AG09319 (cell line): ENCODE results near the gene ITSN1.

Experiments used
- DNase-seq: peaks from one replicate; pipeline ENCODE4 v3.0.0-alpha.2; 2010; ENCODE audit warnings: low read depth; ENCODE audit errors: extremely low read depth
- TF ChIP-seq, protein P1 (sequence below): IDR thresholded peaks from 2 replicates; pipeline ENCODE4 v1.5.1; 2011; ENCODE audit warnings: low read depth, mild to moderate bottlenecking, inconsistent platforms, low read length, moderate library complexity

Gene ITSN1

DNA sequence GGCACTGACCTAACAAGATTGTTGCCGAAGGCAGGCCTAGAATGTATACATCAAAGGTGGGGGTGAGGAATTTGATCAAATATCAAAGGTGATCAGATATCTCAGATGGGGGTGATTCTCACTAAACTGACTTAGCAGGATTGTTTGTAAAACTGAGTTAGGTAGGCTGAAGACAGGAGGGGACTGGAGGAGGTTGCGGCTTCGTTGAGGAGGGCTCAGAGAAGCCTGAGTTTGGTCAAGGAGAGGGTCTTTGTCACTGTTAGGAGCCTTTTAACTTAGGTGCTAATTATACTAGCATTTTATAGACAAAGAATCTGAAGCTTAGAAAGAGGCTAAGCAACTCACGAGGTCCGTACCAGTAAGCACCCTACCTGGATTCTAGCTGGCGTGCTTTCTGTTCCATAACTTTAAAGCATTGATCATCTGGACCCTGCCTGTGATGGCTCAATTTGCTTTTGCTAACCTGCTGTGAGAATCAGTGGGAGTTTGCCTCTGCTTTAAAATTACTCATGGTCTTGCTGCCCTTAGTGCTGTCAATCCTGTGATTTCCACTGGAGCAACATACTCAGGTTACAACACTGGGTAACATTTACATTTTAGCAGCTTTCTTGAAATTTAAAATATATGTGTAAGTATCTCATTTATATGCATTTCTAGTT lies 49.8 kb downstream of the ITSN1 start:
- DNase-seq: no peak
- TF ChIP-seq, protein P1, sequence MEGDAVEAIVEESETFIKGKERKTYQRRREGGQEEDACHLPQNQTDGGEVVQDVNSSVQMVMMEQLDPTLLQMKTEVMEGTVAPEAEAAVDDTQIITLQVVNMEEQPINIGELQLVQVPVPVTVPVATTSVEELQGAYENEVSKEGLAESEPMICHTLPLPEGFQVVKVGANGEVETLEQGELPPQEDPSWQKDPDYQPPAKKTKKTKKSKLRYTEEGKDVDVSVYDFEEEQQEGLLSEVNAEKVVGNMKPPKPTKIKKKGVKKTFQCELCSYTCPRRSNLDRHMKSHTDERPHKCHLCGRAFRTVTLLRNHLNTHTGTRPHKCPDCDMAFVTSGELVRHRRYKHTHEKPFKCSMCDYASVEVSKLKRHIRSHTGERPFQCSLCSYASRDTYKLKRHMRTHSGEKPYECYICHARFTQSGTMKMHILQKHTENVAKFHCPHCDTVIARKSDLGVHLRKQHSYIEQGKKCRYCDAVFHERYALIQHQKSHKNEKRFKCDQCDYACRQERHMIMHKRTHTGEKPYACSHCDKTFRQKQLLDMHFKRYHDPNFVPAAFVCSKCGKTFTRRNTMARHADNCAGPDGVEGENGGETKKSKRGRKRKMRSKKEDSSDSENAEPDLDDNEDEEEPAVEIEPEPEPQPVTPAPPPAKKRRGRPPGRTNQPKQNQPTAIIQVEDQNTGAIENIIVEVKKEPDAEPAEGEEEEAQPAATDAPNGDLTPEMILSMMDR: no peak

DNA sequence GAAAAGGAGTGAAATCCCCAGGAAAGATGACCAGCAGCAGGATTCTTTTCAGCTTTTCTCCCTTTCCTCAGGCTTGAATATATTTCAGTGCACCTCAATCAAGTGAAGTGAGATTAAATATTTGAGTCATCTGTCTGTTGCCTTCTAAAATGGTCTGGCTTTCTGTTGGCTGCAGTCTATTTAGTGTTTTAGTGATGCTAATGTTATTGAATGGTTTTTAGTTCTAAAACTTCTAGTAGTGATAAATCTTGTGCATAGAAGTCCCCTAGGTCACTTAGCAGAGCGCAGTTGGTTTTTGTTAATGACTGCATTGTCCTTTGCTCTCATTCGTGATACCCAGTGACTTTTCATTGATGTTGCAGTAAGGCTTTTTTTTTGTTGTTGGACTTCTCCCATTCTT lies 53.5 kb downstream of the ITSN1 start:
- no peak for DNase-seq
- TF ChIP-seq, protein P1: no peak

DNA sequence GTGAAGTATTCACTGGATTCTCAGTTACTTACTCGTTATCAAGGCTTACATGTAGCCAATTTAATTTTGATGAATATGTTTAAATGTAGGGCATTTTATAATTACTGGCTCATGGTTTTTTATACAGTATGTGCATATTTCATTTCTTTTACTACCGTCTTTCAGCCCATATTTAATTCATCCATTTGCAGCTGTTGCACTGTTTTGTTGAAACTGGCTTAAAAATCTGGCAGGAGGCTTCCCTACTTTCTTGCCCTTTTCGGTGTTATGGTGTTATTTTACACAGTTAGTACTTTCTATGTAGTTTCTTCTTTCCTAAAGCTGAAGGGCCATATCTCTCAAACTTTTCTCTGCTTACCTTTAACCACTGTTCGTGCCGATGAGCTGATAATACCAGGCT lies 54.2 kb downstream of the ITSN1 start:
- DNase-seq: no peak
- TF ChIP-seq, protein P1: no peak

DNA sequence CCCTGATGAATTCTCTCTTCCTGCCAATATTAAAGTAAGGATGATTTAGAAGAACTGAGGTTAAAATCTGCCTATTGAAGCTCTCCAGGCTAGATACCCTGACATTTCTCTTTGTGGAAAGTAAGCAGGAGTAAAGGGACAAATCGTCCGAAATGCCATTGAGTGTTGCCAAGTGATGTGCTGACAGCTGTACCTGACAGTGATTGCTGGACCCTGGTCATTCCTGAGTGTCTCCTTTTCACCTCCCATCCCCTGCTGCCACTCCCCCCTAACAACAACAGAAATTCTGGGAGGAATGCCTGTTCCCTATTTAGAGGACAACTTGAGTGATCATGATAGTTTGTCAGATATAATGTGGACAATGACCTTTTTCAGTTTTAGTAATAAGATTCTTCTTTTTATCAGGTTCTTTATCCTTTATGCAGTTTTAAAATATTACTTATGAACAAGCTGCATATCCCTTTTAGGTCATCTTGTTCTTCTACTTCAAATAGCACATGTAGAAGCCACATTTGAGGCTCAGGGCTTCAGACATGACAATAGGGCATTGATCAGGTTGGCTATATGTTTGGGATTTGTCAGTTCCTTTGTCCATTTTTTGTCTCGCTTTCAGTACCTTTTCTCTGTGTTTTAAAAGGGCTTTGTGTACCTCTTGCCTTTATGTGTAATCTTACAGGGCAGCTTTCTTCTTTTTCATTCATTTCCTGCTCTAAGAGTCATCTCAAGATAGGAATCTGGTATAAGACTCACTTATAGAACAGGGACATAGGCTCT lies 56.0 kb downstream of the ITSN1 start:
- DNase-seq: no peak
- TF ChIP-seq, protein P1: no peak

DNA sequence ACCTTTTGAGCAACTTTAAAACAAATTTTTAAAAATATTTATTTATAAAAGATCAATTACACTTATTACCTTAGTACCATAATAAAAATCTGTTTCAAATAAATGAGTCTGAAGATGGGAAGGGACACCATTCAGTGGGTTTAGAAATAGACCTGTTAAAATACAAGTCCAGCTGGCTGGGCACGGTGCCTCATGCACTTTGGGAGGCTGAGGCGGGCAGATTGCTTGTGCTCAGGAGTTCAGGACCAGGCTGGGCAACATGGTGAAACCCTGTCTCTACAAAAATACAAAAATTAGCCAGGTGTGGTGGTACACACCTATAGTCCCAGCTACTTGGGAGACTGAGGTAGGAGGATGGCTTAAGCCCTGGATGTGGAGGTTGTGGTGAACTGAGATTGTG lies 57.0 kb downstream of the ITSN1 start:
- DNase-seq: no peak
- TF ChIP-seq, protein P1: no peak

DNA sequence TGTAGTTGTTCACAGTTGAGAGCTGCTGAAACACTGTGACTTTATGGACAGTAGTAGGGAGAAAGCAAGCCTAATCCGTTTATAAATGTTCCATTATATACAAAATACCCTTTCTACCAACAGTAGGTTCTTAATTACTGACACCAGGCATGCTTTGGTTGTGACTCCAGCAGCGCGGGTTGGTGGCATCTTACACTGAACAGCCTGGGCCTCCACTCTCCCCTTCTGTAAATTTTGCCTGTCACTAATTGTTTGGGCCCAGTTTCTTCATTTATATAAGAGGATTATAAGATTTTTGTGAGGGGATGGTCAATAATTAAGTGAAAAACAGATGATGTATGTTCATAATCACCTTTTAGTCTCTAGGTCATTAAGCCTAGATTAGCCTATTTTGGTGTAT lies 58.2 kb downstream of the ITSN1 start:
- DNase-seq: no peak
- TF ChIP-seq, protein P1: no peak
